HepG2 (cell line): ENCODE measurements around the gene TAOK3.

Source experiments
- ATF3 ChIP-seq: sonication (generic); formaldehyde crosslinking; IDR thresholded peaks from 2 replicates; pipeline ENCODE4 v1.4.0; 2020; ENCODE audit warnings: missing genetic modification reagents
- CEBPB ChIP-seq: IDR thresholded peaks from 2 replicates; pipeline ENCODE4 v1.6.1; 2011; ENCODE audit warnings: low read depth, low read length, improper control_type of control experiment, borderline replicate concordance
- CTCF ChIP-seq: sonication (generic); formaldehyde crosslinking; IDR thresholded peaks from 2 replicates; pipeline ENCODE4 v1.5.0; 2020; ENCODE audit warnings: mild to moderate bottlenecking, missing genetic modification reagents, moderate library complexity
- E2F1 ChIP-seq: sonication (generic); formaldehyde crosslinking; IDR thresholded peaks from 2 replicates; pipeline ENCODE4 v1.5.0; 2020; ENCODE audit warnings: missing genetic modification reagents
- EZH2 ChIP-seq: conservative IDR thresholded peaks from 2 replicates; pipeline ENCODE4 v1.6.1; 2012; ENCODE audit warnings: mild to moderate bottlenecking, low read depth, low read length, moderate library complexity
- MAFK ChIP-seq, 2 experiments: IDR thresholded peaks in 1 of 2; conservative IDR thresholded peaks in 1 of 2; 2 replicates each; pipeline ENCODE4 v1.6.1; 2011; ENCODE audit warnings: improper control_type of control experiment in 2 of 2, low read length in 2 of 2
- TBP ChIP-seq: sonication (generic); formaldehyde crosslinking; IDR thresholded peaks from 2 replicates; pipeline ENCODE4 v1.5.0; 2020; ENCODE audit warnings: missing genetic modification reagents
- TEAD2 ChIP-seq: sonication (generic); formaldehyde crosslinking; IDR thresholded peaks from 2 replicates; pipeline ENCODE4 v1.9.0; 2021; ENCODE audit warnings: missing genetic modification reagents
- ZBTB44 ChIP-seq: sonication (generic); formaldehyde crosslinking; IDR thresholded peaks from 2 replicates; pipeline ENCODE4 v1.4.0; 2020; ENCODE audit warnings: missing genetic modification reagents

- no peak for TF ChIP-seq E2F1 (CRISPR knock-in tag)
- no peak for TF ChIP-seq ATF3 (CRISPR knock-in tag)
- no peak for TF ChIP-seq TBP (CRISPR knock-in tag)
- no peak for TF ChIP-seq CEBPB
- TF ChIP-seq ZBTB44 (CRISPR knock-in tag) = no peak
- TF ChIP-seq TEAD2 (CRISPR knock-in tag) = no peak
- no peak for TF ChIP-seq MAFK (conservative IDR thresholded peaks at IDR 0.05 in 1 of 2, IDR thresholded peaks at IDR 0.05 in 1 of 2; ENCODE audit: low read length in 2 of 2)
- no peak for TF ChIP-seq EZH2
- TF ChIP-seq CTCF = no peak
Measured at GRCh38 chr12:118107694-118108093, 265.0 kb downstream of the TAOK3 start.
